ENCODE results near the gene NBAS. TPM values are rescaled to one million over a fixed set of nuclear protein-coding genes. Genes with fewer than 3 reads are reported as not detected.
"Not testable (repeated sequence)": the region's sequence is repeated elsewhere in the genome, so short reads cannot be mapped to it uniquely, and the experiment has no call there.

Gene NBAS
- total RNA-seq, 1 experiment from 2014 or later: 33.4 TPM

- DNase-seq (ENCODE audit: low read depth in 1 of 2, low spot score in 2 of 2); H3K27me3 ChIP-seq (replicated peaks); H3K9me3 ChIP-seq (replicated peaks); H3K36me3 ChIP-seq; H3K4me1 ChIP-seq (replicated peaks); H3K4me3 ChIP-seq; H3K27ac ChIP-seq: not testable (repeated sequence)
These were observed 156.6 kb downstream of the NBAS start for GRCh38 chr2:15404511-15404910.

DNA sequence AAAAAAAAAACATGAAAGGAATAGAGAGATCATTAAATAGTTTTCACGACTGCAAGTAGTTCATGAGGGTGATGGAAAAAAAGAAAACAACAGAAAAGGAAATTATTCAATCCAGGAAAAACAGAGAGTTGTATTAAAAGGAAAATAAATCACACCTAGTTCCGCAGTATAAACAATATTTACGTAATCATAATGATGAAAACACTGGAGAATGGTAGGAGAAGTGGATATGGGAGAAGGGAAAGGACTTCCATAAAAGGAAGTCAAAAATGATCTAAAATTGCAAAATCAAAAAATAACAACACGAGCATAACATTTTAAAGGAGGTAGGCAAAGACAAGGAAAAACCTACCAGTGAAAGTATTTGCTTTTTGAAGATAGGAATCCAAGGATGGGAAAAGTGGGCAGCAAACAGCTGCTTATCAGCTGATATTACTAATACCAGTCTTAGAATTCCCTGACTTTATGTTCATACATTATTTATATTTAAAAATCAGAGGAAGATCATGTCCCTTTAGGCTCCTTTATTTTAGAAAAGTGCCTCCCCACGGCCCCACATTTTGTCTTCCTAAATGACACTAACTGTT lies 160.8 kb downstream of the NBAS start:
- Histone ChIP-seq H3K9me3 (replicated peaks) (no peaks in the 10 kb centered on the region), H3K27ac (no peak overlapping the region)
- DNase-seq (ENCODE audit: low read depth in 1 of 2, low spot score in 2 of 2): no peak

DNA sequence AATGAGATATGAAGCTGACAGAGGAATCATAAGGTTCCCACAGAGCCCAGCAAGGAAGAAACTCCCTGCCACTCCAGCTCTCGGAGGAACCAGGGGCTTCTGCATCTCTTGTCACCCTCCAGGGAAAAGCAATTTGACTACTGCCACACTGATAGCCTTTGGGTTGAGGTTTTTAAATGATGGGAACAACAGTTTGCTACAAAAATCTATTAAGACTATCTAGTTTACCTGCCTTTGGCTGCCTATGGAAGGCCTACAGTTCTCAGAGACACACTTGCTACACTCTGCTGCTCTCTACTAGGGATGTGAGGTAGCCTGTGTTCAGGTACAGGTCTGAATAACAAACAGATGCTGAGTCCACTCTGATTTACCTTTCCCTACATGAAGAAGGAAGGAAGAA lies 161.9 kb downstream of the NBAS start:
- no peak for DNase-seq (ENCODE audit: low read depth in 1 of 2, low spot score in 2 of 2)
- H3K27ac ChIP-seq: no peak overlapping the region
- no peaks in the 10 kb centered on the region for H3K4me1 ChIP-seq (replicated peaks)
- H3K27me3 ChIP-seq (replicated peaks): no peaks in the 10 kb centered on the region
- peaks cover 5% of the 10 kb centered on the region; the same call in 1 of the 2 replicates for H3K36me3 ChIP-seq
- no peaks in the 10 kb centered on the region for H3K9me3 ChIP-seq (replicated peaks)
- no peak overlapping the region for H3K4me3 ChIP-seq

More for the DNA sequence above, 160.8 kb downstream of the NBAS start:
- Histone ChIP-seq H3K36me3 (0 out of 2 replicates have a peak, but pooled peaks cover under 1% of the 10 kb centered on the region), H3K27me3 (replicated peaks) (no peaks in the 10 kb centered on the region), H3K4me1 (replicated peaks) (no peaks in the 10 kb centered on the region), H3K4me3 (no peak overlapping the region)

DNA sequence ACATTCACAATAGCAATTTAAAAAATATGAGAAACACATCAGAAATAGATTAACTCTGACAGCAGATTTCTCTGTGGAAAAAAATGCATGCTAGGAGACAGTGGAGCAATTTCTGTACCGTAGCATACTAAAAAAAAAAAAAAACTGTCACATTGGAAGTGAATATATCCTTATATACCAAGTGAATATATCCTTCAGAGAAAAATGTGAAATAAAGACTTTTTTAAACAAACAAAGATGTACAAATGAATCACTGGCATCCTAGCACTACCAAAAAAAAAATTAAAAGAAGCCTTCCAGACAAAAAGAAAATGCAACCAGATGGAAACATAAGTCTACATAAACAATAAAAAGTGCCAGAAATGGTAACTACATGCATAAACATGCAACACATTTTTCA lies 169.4 kb downstream of the NBAS start:
- H3K4me3 ChIP-seq: no peak overlapping the region
- H3K27ac ChIP-seq: no peak overlapping the region
- no peaks in the 10 kb centered on the region for H3K27me3 ChIP-seq (replicated peaks)
- peaks cover 5% of the 10 kb centered on the region; the same call in 1 of the 2 replicates for H3K36me3 ChIP-seq
- H3K9me3 ChIP-seq (replicated peaks): no peaks in the 10 kb centered on the region
- no peaks in the 10 kb centered on the region for H3K4me1 ChIP-seq (replicated peaks)
- no peak for DNase-seq (ENCODE audit: low read depth in 1 of 2, low spot score in 2 of 2)

- Histone ChIP-seq H3K4me1 (replicated peaks) (no peaks in the 10 kb centered on the region), H3K36me3 (peaks cover under 1% of the 10 kb centered on the region; the same call in 1 of the 2 replicates), H3K4me3 (no peak overlapping the region), H3K27ac (no peak overlapping the region), H3K27me3 (replicated peaks) (no peaks in the 10 kb centered on the region), H3K9me3 (replicated peaks) (no peaks in the 10 kb centered on the region)
- DNase-seq (ENCODE audit: low read depth in 1 of 2, low spot score in 2 of 2): no peak
These were observed 171.2 kb downstream of the NBAS start for GRCh38 chr2:15389895-15390294.

DNA sequence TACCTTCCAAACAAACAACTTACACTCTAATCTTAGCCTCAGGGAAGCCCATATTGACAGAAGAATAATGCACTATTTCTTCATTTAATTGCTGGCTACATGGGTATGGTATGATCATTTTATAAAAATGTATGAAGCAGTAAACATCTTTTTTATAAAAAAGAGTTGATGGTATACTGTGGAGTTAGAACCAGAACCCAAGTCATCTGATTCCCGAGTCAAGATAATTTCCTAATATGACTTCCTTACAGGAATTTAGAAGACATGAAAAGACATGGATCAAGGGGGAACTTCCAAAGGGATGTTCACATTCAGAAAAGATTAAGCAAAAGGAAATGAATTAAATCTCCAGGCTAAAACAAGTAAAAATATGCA lies 171.8 kb downstream of the NBAS start:
- no peak overlapping the region for H3K4me3 ChIP-seq
- H3K27ac ChIP-seq: no peak overlapping the region
- H3K27me3 ChIP-seq (replicated peaks): no peaks in the 10 kb centered on the region
- DNase-seq (ENCODE audit: low read depth in 1 of 2, low spot score in 2 of 2): no peak
- no peaks in the 10 kb centered on the region for H3K9me3 ChIP-seq (replicated peaks)
- no peaks in the 10 kb centered on the region for H3K4me1 ChIP-seq (replicated peaks)
- no peaks in the 10 kb centered on the region for H3K36me3 ChIP-seq

DNA sequence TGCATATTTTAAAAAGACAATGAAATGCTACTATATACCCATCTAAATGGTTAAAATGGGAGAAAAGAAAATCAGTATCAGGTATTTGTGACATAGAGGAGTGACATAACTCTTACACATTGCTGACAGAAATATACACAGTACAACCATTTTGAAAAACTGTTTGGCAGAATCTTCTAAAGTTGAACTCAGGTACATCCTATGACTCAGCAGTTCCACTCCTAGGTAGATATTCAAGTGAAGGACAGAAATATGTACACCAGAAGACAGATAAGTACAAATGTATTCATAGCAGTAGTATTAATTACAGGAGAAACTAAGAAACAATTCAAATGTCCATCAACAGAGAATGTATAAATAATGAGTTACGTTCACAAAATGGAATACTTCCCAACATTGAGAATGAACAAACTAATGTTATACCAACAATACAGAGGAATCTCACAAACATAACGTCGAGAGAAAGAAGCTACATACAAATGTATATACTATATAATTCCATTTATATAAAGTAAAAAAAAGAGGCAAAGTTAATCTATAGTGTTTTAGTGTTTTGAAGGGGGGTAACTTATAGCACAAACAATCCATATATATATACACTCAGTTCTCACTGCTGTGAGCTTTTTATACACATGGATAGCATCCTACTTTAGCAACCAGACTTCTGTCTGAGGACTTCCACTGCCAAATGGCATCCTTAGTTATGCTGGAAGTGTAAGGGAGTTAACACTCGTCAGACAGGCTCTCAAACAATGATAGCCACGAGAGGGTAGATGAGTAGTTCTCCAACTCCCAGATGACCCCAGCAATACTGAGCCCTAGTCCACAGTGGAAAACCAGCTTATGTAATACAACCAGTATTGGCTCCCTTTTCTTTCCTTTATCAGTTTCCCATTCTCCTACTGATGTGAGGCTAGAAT lies 172.5 kb downstream of the NBAS start:
- DNase-seq (ENCODE audit: low read depth in 1 of 2, low spot score in 2 of 2): no peak
- H3K4me3 ChIP-seq: no peak overlapping the region
- H3K27me3 ChIP-seq (replicated peaks): no peaks in the 10 kb centered on the region
- no peaks in the 10 kb centered on the region for H3K9me3 ChIP-seq (replicated peaks)
- no peak overlapping the region for H3K27ac ChIP-seq
- H3K36me3 ChIP-seq: no peaks in the 10 kb centered on the region
- no peaks in the 10 kb centered on the region for H3K4me1 ChIP-seq (replicated peaks)

DNA sequence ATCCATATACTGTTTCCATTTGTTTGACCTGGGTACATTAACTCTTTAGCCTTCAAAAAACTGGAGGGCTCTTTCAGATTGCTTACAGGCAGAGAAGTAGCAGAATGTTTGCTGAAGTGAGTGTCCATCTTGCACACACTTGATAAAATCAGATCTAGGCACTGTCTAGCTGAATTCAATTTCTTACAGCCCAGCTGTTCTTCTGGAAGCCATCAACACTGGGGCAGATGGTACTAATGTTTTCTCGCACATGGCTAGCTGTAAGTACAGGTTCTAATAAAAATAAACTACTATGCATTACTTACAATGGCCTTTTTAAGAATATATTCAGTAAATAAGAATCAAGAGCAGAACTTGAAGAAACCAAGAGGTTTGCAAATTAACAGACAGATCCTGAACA lies 175.9 kb downstream of the NBAS start:
- Histone ChIP-seq H3K9me3 (replicated peaks) (no peaks in the 10 kb centered on the region), H3K36me3 (no peaks in the 10 kb centered on the region), H3K4me3 (no peak overlapping the region), H3K4me1 (replicated peaks) (no peaks in the 10 kb centered on the region), H3K27ac (no peak overlapping the region), H3K27me3 (replicated peaks) (no peaks in the 10 kb centered on the region)
- no peak for DNase-seq (ENCODE audit: low read depth in 1 of 2, low spot score in 2 of 2)

GRCh38 chr2:15383695-15384350 lies 177.3 kb downstream of the NBAS start:
- Histone ChIP-seq H3K4me1 (replicated peaks) (no peaks in the 10 kb centered on the region), H3K4me3 (no peak overlapping the region), H3K27ac (no peak overlapping the region), H3K36me3 (peaks cover 3% of the 10 kb centered on the region; the same call in 1 of the 2 replicates), H3K9me3 (replicated peaks) (no peaks in the 10 kb centered on the region), H3K27me3 (replicated peaks) (no peaks in the 10 kb centered on the region)
- no peak for DNase-seq (ENCODE audit: low read depth in 1 of 2, low spot score in 2 of 2)

GRCh38 chr2:15378148-15378908 lies 182.8 kb downstream of the NBAS start:
- Histone ChIP-seq H3K9me3 (replicated peaks) (no peaks in the 10 kb centered on the region), H3K36me3 (peaks cover 11% of the 10 kb centered on the region; the same call in 1 of the 2 replicates), H3K27ac (no peak overlapping the region), H3K4me3 (no peak overlapping the region), H3K4me1 (replicated peaks) (no peaks in the 10 kb centered on the region), H3K27me3 (replicated peaks) (no peaks in the 10 kb centered on the region)
- no peak for DNase-seq (ENCODE audit: low read depth in 1 of 2, low spot score in 2 of 2)

GRCh38 chr2:15377202-15377601 lies 183.9 kb downstream of the NBAS start:
- no peak overlapping the region for H3K27ac ChIP-seq
- peaks cover 15% of the 10 kb centered on the region; the same call in 1 of the 2 replicates for H3K36me3 ChIP-seq
- no peaks in the 10 kb centered on the region for H3K4me1 ChIP-seq (replicated peaks)
- no peak for DNase-seq (ENCODE audit: low read depth in 1 of 2, low spot score in 2 of 2)
- no peak overlapping the region for H3K4me3 ChIP-seq
- H3K9me3 ChIP-seq (replicated peaks): no peaks in the 10 kb centered on the region
- H3K27me3 ChIP-seq (replicated peaks): no peaks in the 10 kb centered on the region

DNA sequence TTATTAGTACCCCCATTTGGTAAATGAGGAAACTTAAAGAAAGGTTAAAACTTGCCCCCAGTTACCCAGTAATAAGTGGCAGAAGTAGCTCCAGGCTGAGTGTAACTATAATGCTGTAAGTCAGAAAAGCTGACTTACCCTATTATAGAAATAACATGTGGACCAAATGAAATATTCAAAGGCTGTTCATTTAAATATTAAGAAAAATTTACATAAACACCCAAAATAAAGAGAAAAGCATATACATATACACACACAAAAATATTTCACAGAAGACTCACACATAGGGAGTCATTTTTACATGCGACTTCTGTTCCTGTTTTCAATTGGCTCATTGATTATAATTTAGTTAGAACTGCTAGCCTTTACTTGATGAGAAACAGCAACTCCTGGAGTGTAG lies 189.1 kb downstream of the NBAS start:
- Histone ChIP-seq H3K4me1 (replicated peaks) (no peaks in the 10 kb centered on the region), H3K36me3 (0 out of 2 replicates have a peak, but pooled peaks cover 8% of the 10 kb centered on the region), H3K4me3 (no peak overlapping the region), H3K27ac (no peak overlapping the region), H3K9me3 (replicated peaks) (no peaks in the 10 kb centered on the region), H3K27me3 (replicated peaks) (no peaks in the 10 kb centered on the region)
- DNase-seq (ENCODE audit: low read depth in 1 of 2, low spot score in 2 of 2): no peak

DNA sequence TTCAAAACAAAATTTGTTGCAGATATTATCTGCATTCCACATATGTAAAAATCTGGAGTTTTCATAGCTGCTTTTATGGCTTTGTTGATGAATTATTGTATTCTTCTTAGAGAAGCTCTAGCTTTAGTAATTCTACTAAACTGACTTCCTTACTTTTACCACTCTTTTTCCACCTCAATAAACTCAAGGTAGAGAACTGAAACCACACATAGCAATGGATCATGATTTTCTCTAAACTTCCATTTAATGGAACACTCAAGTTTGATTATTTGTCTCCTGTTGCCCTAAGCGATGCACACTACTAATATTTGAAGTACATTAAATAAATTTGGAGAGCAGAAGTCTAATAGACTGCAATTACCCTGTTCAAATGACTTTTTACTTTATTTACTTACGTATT lies 192.0 kb downstream of the NBAS start:
- H3K4me3 ChIP-seq: no peak overlapping the region
- no peaks in the 10 kb centered on the region for H3K27me3 ChIP-seq (replicated peaks)
- no peaks in the 10 kb centered on the region for H3K4me1 ChIP-seq (replicated peaks)
- no peaks in the 10 kb centered on the region for H3K9me3 ChIP-seq (replicated peaks)
- DNase-seq (ENCODE audit: low read depth in 1 of 2, low spot score in 2 of 2): no peak
- H3K27ac ChIP-seq: no peak overlapping the region
- peaks cover 16% of the 10 kb centered on the region; the same call in 1 of the 2 replicates for H3K36me3 ChIP-seq
